Non-pigmented ciliary epithelial cell (primary cell): ENCODE data around the gene MUC6.
"Not testable (repeated sequence)": the region's sequence is repeated elsewhere in the genome, so short reads cannot be mapped to it uniquely, and the experiment has no call there.

Experiments used
- DNase-seq: peaks from one replicate; pipeline ENCODE4 v3.0.0-alpha.2; 2010; ENCODE audit warnings: low read depth

Gene MUC6

DNA sequence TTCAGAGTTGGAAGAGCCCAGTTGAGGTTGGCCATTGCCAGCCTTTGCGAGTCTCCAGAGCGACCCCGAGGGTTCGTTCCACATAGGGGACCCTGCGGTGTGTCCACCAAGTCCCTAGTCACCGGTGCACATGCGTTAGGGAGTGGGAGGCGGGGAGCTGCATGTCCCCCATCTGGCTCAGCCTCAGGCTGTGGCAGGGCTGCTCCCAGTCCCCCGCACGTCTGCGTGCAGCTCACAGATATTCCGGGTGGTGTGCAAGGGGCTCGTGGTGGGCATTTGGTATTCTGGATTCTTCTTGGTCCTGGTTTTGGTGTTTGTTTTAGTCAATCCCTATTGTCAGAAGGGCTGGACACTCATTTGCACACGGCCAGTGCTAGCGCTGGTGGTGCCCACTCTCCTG, 48.8 kb downstream of the MUC6 start:
- DNase-seq: no peak

DNA sequence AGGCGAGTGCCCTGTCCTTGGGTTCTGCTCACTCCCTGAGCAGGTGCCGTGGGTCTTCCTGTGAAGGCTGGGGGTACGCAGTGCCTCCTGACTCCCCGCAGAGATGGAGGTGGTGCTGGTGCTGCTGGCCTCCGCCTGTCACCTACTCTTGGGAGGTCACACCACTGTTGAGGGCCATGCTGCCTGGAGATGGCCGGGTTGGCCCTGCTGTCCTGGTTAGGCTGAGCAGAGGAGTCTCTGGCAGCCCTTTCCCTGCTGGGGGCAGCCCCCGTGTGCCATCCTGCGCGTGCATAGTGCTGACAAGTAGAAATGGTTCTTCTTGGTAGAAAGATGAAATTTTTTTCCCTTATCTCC, 49.6 kb downstream of the MUC6 start:
- DNase-seq: no peak

DNA sequence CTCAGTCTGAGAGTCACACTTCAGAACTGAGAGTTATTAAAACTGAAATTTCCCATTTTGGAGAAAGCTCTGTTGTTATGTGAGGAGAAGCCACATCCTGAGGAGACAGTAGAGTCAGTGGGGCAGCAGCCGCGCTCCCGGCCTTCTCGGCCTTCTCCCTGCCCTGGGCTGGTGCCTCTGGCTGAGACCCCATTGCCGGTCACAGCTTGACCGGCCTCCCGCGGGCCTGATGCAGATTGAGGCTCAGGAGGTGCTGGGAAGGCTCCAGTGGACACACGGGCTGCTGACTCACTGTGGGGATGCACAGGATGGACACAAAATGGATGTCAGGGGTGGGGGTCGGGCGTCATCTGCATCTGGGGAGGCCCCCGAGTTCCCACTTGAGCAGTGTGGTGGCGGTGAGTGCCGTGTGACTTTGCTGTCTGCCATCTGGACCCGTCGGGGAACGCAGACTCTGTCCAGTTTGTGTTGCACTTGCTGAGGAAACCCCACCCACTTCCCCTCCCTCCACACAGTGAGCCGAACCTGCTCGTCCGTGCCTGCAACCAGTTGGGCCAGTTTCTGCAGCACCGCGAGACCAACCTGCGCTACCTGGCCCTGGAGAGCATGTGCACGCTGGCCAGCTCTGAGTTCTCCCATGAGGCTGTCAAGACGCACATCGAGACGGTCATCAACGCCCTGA, 50.1 kb downstream of the MUC6 start:
- no peak for DNase-seq

DNA sequence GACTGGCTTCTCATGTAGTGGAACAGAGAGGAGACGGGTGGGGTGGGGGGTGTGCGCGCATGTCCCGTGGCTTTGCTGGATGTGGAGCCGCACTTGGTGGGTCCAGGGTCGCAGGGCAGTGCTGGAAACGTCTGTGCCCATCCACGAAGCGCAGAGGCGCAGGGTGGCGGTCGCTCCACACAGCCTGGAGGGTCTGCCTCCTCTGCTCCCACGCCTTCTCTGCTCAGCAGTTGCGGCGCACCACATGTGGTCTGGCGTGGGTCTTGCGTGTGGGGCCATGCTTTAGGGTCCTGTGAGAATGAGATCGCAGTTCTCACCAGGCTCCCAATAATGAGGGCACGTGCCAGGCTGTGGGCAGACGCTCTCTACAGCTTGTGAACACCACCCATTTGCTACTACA, 50.7 kb downstream of the MUC6 start:
- no peak for DNase-seq

DNA sequence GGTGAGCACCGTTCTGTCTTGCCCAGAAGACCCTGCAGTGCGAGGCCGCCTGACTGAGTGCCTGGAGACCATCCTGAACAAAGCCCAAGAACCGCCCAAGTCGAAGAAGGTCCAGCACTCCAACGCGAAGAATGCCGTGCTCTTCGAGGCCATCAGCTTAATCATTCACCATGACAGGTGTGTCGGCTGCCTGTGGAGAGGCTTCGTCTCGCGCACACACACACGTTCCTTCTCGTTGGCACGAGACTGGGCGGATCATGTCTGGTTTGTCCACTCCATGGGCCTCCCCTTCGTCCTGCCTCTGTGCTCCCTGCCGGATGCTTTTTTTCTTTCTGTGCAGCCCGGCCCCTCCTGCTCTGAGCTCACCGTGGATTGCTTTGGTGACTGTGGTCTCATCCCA, 51.1 kb downstream of the MUC6 start:
- DNase-seq: no peak

DNA sequence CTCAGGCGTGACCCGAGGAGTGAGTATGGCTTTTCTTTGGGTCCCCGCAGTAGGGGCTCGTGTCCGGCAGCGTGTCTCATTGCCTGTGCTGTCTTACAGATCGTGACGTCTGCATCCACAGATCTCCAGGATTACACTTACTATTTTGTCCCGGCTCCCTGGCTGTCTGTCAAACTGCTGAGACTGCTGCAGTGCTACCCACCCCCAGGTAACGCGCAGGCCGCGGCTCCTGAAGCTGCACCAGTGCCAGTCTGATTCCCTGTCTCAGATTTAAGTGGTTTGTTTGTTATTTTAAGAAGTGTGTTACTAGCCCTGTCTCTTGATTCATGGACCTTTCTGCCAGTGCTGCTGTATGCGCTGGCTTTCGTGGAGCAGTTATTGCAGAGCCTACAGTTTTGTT, 52.0 kb downstream of the MUC6 start:
- DNase-seq: no peak

DNA sequence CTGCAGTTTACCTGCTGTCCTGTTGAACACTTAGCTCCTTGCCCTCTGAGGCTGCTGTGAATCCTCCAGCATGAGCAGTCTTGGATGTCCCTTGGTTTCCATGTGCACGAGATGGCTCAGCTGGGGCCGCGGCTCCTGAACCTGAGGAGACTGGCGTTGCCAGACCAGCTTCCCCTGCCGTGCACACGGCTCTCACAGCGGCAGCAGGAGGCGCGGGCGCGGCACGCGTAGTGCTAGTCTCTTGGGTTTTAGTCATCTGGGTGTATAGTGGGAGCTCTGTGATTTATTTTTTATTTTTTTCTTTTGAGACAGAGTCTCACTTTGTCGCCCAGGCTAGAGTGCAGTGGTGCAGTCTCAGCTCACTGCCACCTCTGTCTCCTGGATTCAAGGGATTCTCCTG, 54.8 kb downstream of the MUC6 start:
- DNase-seq: no peak

DNA sequence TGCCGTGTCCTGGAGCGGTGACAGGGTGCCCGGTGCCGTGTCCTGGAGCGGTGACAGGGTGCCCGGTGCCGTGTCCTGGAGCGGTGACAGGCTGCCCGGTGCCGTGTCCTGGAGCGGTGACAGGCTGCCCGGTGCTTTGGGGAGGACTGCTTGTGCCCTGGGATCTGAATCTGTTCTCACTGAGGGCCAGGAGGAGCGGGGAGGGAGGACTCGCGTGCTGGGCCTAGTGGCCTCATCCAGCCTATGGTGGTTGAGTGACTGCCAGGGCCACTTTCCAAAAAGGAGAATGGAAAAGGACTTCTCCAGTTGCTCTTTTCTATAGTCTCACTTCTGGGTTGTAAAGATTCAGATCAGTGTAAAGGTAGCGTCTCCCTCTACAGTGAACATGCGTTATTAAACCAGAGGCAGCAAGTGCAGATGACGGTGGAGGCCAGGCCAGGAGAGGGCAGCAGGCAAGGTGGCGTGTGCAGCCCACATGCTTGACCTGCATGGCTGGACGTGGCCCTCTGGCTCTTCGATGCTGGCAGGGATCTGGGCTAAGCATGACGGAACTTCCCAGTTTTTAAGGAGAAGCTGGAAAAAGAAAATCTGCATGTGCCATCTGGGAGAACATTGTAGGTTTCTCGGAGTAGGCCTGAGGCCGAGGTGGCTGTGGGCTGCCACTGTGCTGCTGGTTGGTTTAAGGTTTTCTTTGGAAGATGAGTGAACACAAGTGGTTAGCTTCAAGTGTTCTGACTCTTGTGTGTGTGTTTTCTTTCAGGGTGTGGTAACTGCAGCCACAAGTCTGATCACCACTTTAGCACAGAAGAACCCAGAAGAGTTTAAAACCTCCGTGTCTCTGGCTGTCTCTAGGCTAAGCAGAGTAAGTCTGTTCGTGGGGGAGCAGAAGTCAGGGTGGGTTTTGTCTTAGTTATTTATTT, 55.8 kb downstream of the MUC6 start:
- DNase-seq: no peak

DNA sequence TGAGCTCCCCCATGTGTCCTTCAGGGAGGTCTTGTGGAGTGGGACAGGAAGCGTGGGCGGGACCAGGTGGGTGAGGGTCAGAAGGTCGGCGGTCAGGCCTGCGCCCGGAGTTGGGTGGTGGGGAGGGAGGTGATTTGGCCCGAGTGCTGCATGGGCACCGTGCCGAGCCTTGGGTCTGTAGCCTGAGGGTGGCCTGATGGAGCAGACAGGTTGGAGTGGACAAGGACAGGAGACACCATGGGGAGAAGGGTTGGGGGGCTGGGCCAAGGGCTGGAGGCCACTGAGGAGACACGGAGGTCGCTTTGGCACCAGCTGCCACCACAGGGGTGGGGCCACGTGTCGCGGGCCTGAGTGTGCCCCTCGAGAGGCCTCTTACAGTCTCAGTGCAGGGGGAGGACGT, 57.7 kb downstream of the MUC6 start:
- DNase-seq: no peak

DNA sequence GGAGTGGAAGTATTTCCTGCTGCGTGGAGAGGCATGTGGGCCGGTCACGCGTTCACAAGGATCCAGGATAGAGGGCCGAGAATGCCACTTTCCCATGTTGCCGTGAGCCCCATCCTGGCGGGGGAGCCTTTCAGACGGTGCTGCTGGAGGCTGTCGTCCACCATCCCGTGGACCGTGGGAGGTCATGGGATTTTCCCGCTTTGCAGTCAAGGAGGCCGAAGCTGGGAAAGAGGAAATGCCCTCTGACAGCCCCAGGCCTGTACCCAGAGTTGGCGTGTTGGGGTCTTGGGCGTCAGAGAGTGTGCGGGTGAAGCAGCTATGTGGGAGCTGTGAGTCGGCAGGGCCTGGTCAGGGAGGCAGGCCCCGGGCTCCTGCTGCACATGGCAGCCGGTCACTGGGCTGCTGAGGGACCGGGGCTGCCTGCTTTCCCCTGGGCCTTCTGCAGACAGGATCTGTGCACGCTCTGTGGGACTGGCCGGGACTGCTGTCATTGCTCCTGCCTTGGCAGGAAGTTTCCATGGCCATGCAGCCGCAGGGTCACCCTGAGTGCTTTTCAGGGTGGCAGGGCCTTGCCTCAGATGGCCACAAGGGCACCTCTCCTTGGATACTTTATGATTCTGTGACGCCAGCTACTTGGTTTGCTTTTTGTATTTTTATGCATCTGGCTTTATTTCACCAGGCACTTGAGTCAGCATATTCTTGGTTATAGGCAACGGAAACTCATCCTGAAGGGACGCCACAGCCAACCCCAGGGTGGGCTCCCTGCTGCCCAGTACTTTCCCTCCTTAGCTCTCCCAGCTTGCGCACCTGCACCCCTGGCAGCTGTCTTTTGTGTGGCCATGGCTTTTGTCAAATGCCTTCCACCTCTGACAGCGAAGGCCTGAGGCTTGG, 58.4 kb downstream of the MUC6 start:
- DNase-seq: no peak

DNA sequence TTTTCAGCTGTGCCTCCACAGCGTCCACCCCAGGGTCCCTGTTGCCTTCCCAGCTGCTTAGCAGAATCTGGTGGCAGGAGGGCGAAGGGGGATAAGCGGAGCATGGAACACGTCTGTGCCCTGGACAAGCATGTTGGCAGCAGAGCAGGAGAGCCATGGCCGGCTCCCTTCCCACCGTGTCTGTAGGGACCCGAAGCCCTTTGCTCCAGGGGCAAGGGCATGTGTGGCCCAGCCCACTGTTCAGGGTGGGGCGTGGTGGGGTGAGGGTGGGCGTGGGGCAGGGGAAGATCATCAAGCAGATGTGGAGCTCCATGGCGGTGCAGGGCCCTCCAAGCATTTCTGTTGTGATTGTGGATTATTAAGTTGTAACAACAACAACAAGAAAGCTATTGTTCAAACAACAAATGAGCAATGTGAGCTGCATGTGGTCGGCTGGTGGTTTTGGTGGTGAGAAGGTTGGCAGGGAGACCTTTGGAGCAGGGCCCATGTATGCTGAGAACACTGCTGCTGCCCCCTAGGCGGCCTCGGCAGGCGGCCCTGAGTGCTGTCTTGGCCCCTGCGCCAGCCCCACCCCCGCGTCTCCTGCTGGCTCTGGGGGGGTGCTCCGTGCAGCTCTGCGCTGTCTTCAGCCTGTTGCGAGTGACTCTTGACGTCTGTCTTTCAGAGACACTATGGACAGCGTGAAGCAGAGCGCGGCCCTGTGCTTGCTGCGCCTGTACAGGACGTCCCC, 59.9 kb downstream of the MUC6 start:
- no peak for DNase-seq

DNA sequence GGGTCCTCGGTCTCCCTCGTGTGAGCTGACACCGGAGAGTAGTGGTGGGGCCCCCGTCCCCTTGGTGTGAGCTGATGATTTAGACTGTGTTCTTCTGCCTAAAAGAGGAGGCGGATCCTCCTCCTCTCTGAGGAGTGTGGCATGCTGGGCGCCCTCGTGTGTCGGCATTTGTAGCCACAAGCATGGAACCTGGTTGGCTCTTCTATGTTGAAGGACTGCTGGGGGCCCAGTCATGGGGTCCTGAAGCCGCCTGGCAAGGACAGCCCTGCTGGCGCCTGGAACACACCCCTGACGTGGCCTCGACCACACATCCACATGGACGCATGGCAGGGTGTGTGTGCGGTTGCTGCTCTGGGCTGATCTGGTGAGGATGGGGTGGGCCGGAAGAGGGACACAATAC, 60.7 kb downstream of the MUC6 start:
- DNase-seq: no peak

DNA sequence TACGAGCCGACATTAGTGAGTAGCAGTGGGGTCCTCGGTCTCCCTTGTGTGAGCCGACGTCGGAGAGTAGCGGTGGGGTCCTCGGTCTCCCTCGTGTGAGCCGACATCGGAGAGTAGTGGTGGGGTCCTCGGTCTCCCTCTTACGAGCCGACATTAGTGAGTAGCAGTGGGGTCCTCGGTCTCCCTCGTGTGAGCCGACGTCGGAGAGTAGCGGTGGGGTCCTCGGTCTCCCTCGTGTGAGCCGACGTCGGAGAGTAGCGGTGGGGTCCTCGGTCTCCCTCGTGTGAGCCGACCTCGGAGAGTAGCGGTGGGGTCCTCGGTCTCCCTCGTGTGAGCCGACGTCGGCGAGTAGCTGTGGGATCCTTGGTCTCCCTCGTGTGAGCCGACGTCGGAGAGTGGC, 61.1 kb downstream of the MUC6 start:
- DNase-seq: not testable (repeated sequence)

DNA sequence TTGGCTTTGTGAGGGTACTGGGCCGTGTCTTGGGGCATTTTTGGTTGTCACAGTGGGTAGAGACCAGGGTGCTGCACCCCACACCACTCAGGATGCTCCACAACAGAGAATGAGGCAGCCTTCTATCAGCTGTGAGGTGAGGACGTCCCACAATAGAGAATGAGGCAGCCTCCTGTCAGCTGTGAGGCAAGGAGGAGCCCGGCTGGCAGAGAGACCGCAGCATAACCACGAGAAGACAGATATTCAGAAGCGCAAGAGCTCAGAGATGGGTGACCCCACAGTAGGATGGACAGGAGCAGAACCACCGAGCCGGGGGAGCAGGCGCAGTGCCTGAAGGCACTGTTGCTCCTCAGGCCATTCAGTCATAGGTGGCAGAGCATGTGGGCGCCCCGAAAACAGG, 63.3 kb downstream of the MUC6 start:
- no peak for DNase-seq

DNA sequence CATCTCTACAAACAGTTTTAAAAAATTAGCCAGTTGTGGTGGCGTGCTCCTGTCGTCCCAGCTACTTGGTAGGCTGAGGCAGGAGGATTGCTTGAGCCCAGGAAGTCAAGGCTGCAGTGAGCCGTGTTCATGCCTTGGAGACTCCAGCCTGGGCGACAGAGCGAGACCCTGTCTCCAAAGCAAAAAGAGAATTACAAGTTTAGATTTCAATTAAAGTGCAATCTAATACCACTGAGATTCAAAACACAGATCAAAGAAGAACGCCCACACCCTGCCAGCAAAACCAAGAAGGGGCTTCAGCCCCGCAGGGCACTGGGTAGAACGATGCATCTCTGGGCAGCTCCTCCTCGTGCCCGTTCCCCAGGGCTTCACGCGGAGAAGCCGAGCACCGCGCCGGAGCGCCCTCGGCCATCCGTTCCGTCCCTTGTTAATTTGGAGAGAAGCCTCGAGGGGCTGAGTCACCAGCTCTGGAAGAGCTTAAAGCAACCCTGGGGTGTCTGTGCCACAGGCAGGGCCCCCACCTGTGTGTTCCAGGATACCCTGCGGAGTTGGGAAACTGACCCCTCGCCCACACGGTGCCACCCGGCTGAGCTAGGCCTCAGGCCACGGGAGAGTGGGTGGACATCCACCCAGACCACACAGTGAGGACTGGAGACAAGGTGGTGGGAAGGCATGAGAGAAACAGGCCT, 63.9 kb downstream of the MUC6 start:
- DNase-seq: no peak

DNA sequence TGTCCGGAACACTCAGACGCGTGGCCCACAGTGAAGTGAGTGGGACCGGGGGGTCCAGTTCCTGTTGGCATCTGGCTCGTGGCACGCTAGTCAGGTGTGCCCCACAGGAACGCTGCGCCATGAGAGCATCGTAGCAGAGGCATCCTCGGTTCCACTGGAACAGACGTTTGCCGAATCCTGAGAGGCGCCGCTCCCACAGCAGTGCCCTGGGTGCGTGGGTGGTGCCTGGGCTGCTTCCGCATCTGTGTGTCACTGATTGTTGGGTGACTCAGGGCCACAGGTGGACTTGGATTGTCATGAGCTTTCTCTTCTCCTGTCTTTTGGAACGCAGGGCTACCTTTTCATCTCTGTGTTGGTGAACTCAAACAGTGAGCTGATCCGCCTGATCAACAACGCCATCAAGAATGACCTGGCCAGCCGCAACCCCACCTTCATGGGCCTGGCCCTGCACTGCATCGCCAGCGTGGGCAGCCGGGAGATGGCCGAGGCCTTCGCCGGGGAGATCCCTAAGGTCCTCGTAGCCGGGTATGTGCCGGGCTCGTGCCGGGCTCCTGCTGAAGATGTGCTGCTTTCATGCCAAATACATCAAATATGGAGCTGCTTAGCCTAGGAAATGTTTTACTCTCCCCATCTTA, 64.7 kb downstream of the MUC6 start:
- no peak for DNase-seq

DNA sequence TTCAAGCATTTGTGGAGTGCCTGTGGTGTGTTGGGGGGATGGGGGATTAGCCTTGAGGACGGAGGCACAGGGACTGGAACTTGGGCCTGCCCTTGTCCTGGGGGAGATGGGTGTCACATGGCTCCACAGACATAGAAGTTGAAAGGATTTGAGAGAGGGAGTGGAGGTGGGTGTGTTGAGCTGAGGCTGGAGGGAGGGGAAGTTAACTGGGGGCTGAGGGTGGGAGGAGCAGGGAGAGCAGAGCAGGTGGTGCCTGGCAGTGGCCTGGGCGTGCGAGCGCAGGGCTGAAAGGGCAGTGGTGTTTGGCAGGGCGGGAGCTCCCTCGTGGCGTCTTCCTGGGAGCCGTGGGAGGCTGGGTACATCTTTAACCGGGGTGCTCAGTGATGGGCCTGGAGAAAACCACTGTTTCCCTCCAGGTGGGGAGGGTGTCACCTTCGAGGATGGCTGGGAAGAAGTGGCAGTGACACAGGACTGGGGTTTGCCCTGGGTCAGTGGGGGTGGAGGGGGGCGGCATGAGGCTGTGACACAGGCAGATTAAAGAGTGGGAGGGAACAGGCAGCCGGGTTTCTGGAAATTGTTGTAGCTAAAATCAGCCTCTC, 65.3 kb downstream of the MUC6 start:
- no peak for DNase-seq

DNA sequence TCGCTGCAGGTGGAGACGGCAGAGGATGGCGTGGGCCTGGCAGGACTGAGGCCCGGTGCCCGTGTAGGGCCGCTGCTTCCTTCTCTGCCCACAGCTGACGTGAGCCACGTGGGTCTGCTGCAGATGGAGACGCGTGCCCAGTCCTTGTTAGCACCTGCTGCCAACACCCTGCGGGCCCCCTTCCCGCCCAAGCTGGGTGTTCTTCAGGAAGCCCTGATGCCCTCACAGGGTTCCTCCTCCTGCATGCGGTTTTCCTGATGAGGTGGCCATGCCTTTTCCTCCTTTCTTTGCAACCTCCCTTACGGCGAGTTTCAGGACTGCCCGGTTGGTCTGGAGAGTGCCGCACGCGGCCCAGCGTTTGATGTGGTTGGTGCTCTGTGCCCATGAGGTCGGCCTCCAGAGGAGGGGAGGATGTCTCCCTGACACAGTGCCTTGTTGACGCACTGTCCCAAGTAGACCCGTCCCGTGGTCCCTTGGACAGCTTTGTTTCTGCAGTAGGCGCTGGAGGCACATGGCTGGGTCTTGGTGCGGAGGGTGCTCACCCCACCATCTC, 66.1 kb downstream of the MUC6 start:
- DNase-seq: no peak

DNA sequence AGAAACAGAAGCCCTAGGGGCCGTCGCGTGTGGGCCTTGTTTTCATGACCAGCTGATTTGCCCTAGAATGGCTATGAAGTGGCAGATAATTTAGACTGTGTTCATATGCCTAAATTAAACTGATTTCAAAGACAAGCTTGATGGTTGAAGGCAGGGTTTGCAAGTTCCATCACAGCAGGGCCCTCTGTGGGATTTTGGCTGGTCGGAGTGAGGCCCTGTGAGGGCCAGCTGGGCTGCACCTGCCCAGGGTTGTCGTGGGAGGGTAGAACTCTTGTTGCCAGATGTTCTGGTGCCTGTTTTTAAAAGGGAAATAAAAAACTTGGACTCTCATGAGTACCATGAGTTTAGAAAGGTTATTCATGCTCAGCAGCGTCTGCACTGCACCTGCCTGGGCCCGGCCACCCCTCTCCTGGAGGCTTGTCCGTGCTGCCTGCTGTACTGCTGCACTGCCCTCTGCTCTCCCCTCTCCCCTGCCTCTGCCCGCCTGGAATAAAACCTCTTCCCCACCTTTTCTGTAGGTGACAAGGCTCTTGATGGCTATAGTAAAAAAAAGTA, 66.8 kb downstream of the MUC6 start:
- DNase-seq: no peak

DNA sequence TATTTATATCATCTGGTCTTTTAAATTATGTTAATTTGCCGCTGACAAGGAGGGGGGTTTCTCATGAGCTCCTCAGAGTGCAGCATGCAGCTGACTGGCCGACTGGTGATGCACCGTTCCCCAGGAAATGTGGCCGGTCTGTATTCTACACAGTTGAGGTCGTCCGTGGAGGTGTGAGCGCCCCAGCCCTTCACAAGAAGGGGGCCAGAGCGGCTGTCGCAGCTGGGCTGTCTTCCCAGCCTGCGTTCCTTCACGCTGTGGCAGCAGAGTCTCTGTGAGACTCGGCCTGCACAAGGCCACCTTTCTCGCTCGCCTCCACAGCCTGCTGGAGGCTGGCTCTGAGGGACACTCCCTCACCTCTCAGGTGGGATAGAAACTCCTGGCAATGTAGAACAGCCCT, 67.7 kb downstream of the MUC6 start:
- no peak for DNase-seq
